GM12864 (cell line): Measurements from ENCODE around the gene THRA.

Experiments
- DNase-seq: peaks from one replicate; pipeline ENCODE4 v3.0.0-alpha.2; 2011; ENCODE audit warnings: low read depth
- H3K4me3 ChIP-seq: 2 replicates; pipeline ENCODE4 v1.5.1; 2011; ENCODE audit warnings: mild to moderate bottlenecking, low read depth, low read length, control low read depth
- CTCF ChIP-seq: IDR thresholded peaks from 2 replicates; pipeline ENCODE4 v1.5.1; 2011; ENCODE audit warnings: low read depth, mild to moderate bottlenecking, moderate library complexity, low read length, control low read depth, inconsistent platforms; ENCODE audit errors: missing control alignments

THRA gene

GRCh38 chr17:40062329-40063186, at the start of gene THRA:
Gene THRA (plus strand): TSS chr17:40062965. CDS start chr17:40074489, 11,524 bp downstream.
- DNase-seq, result no peak
- peak within 1 kb of the TSS; percentile 74 for H3K4me3 ChIP-seq
- TF ChIP-seq CTCF, result peak; percentile 12

GRCh38 chr17:40014375-40014980, 48.3 kb upstream of the THRA start:
- no peak for DNase-seq
- H3K4me3 ChIP-seq, result no peak overlapping the region
- TF ChIP-seq CTCF, result no peak

GRCh38 chr17:40015005-40015997, 47.5 kb upstream of the THRA start, which contains the start of gene CSF3:
Gene CSF3 (plus strand): TSS chr17:40015440. CDS start chr17:40015475, 35 bp downstream.
- TF ChIP-seq CTCF, result no peak
- H3K4me3 ChIP-seq, result no peak within 1 kb of the TSS
- no peak for DNase-seq

GRCh38 chr17:40015998-40016985, 46.5 kb upstream of the THRA start:
- DNase-seq, result no peak
- H3K4me3 ChIP-seq, result no peak overlapping the region
- no peak for TF ChIP-seq CTCF

- no peak overlapping the region for H3K4me3 ChIP-seq
- DNase-seq, result no peak
- TF ChIP-seq CTCF, result no peak
Measured at GRCh38 chr17:40017422-40018080, 45.2 kb upstream of the THRA start.
